ENCODE results near the gene SAMD1. TPM values are rescaled to one million over a fixed set of nuclear protein-coding genes. Genes with fewer than 3 reads are reported as not detected.

SAMD1 gene
- total and polyA plus RNA-seq, 9 of the 15 experiments (the other 6 are each of a cell fraction or from before 2014, with no cell fraction given) = 2.9 to 96.0 (median 43.5) TPM

GRCh38 chr19:14091081-14091812 lies 696 bp upstream of the SAMD1 start (continued):
- TF ChIP-seq ZBTB8A (IDR thresholded peaks at IDR 0.05; ENCODE audit: partially characterized antibody) (no peak), ATF2 (CRISPR knock-in tag; IDR thresholded peaks at IDR 0.05) (no peak), ZNF655 (CRISPR knock-in tag; IDR thresholded peaks at IDR 0.05) (no peak), ZNF77 (CRISPR knock-in tag; IDR thresholded peaks at IDR 0.05) (no peak), ZNF217 (CRISPR knock-in tag; IDR thresholded peaks at IDR 0.05) (no peak), SIN3A (IDR thresholded peaks at IDR 0.05; ENCODE audit: borderline replicate concordance in 2 of 2, control insufficient read depth in 1 of 2, low read depth in 2 of 2, low read length in 2 of 2) (0 out of 4 replicates have a peak, but pooled peaks of 1 of the 2 experiments have one; percentile 24), ZNF146 (CRISPR knock-in tag; IDR thresholded peaks at IDR 0.05; ENCODE audit: unreplicated experiment) (no peak), USF2 (CRISPR knock-in tag; IDR thresholded peaks at IDR 0.05) (no peak), CHD4 (IDR thresholded peaks at IDR 0.05; ENCODE audit: insufficient read depth, insufficient replicate concordance, low read depth, low read length, poor library complexity, severe bottlenecking) (peak; percentile 69), CGGBP1 (CRISPR knock-in tag; IDR thresholded peaks at IDR 0.05) (no peak), ZNF134 (CRISPR knock-in tag; conservative IDR thresholded peaks at IDR 0.05) (no peak), KAT7 (CRISPR knock-in tag; IDR thresholded peaks at IDR 0.05; ENCODE audit: borderline replicate concordance) (0 out of 2 replicates have a peak, but pooled peaks have one; percentile 37), BMI1 (IDR thresholded peaks at IDR 0.05; ENCODE audit: low read length) (no peak), ZBTB2 (IDR thresholded peaks at IDR 0.05) (peak; percentile 67; the same call in 1 of the 2 replicates), MAFF (IDR thresholded peaks at IDR 0.05; ENCODE audit: low read length) (no peak), MEF2A (IDR thresholded peaks at IDR 0.05; ENCODE audit: control insufficient read depth, low read depth, low read length) (no peak)
- TF ChIP-seq, protein P1, sequence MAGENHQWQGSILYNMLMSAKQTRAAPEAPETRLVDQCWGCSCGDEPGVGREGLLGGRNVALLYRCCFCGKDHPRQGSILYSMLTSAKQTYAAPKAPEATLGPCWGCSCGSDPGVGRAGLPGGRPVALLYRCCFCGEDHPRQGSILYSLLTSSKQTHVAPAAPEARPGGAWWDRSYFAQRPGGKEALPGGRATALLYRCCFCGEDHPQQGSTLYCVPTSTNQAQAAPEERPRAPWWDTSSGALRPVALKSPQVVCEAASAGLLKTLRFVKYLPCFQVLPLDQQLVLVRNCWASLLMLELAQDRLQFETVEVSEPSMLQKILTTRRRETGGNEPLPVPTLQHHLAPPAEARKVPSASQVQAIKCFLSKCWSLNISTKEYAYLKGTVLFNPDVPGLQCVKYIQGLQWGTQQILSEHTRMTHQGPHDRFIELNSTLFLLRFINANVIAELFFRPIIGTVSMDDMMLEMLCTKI (IDR thresholded peaks at IDR 0.05; ENCODE audit: partially characterized antibody) = no peak
- TF ChIP-seq, protein P2, sequence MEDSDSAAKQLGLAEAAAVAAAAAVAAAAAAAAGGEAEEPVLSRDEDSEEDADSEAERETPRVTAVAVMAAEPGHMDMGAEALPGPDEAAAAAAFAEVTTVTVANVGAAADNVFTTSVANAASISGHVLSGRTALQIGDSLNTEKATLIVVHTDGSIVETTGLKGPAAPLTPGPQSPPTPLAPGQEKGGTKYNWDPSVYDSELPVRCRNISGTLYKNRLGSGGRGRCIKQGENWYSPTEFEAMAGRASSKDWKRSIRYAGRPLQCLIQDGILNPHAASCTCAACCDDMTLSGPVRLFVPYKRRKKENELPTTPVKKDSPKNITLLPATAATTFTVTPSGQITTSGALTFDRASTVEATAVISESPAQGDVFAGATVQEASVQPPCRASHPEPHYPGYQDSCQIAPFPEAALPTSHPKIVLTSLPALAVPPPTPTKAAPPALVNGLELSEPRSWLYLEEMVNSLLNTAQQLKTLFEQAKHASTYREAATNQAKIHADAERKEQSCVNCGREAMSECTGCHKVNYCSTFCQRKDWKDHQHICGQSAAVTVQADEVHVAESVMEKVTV (CRISPR knock-in tag; IDR thresholded peaks at IDR 0.05) = no peak
